Measurements from ENCODE around the gene NRROS. TPM values are rescaled to one million over a fixed set of nuclear protein-coding genes. Genes with fewer than 3 reads are reported as not detected.
A peak's percentile ranks its signal among the peaks of the same experiment; 100 is the strongest.

The NRROS gene
- total and polyA plus RNA-seq, 10 of the 15 experiments (the other 5 are each of a cell fraction or from before 2014, with no cell fraction given): 0.35 to 42.2 (median 12.6) TPM

DNA sequence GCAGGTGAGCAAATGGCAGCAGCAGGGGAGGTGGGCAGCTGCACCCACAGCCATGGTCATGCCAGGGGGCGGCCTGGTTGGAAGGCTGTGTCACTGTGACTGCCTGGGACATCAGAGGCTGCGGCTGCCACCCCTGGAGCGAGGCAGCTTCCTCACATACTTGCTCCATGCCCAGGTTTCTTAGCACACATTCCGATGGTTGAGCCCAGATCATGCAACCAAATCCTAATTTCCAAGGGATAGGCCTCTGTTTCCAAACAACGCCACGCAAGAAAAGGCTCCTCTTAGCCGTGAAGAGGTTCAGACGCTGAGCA is 11.6 kb upstream of the NRROS start:
- CTCF ChIA-PET: interaction anchor here (1.1 kb wide), 1 partner anchor 10 kb away, joined by 3 read pairs; no protein-coding TSS in a partner anchor
- in situ Hi-C loops (cut with MboI): no loop called here

GRCh38 chr3:196629228-196629627 is 10.3 kb upstream of the NRROS start:
- WGBS (ENCODE audit: insufficient coverage, insufficient replicate concordance, low lambda C conversion rate, missing lambda C conversion rate): 96% methylated on average over 2 of the region's 2 CpGs
- CTCF ChIA-PET: interaction anchor here (1.0 to 3.1 kb wide), 7 partner anchors 11 to 56 kb away, joined by 3 to 9 read pairs (median 4); no protein-coding TSS in a partner anchor

More for the DNA sequence above, 11.6 kb upstream of the NRROS start:
- Histone ChIP-seq H2AFZ (ENCODE audit: control insufficient read depth, low read depth, low read length) (no peak overlapping the region), H3K9ac (ENCODE audit: control insufficient read depth, insufficient read depth, low read length) (no peak overlapping the region), H4K20me1 (ENCODE audit: control insufficient read depth, insufficient read depth) (no peaks in the 10 kb centered on the region), H3K79me2 (ENCODE audit: control insufficient read depth, insufficient read depth, low read length) (peaks cover 2% of the 10 kb centered on the region; the same call in 1 of the 2 replicates), H3K36me3 (ENCODE audit: control insufficient read depth in 2 of 2, insufficient read depth in 2 of 2, low read length in 1 of 2) (no peaks in the 10 kb centered on the region), H3K4me1 (ENCODE audit: control insufficient read depth, insufficient read depth, low read length) (peaks cover 40% of the 10 kb centered on the region), H3K9me3 (replicated peaks; ENCODE audit: control insufficient read depth, insufficient read depth, low read length) (no peaks in the 10 kb centered on the region), H3K4me2 (ENCODE audit: control insufficient read depth, insufficient read depth) (no peak overlapping the region), H3K27me3 (replicated peaks in 1 of 2; ENCODE audit: control insufficient read depth in 2 of 2, insufficient read depth in 2 of 2, low read length in 1 of 2) (no peaks in the 10 kb centered on the region), H3K27ac (ENCODE audit: control insufficient read depth, insufficient read depth) (no peak overlapping the region), H3K4me3 (no peak overlapping the region)
- DNase-seq (ENCODE audit: low read depth, low spot score) (no peak), ATAC-seq (no peak), FAIRE-seq (no peak)
- ChIA-PET SMC1A (ENCODE audit: uncharacterized antibody, unreplicated experiment) (interaction anchor here (1.6 to 8.3 kb wide), 3 partner anchors 10 to 19 kb away, joined by 3 to 82 read pairs (median 20); partner anchors contain the start of gene NRROS), RAD21 (ENCODE audit: unreplicated experiment) (no interaction called here), POLR2A (no interaction called here)
- no TSS peak for BruUV-seq (replicated peaks)
- no peak for TF ChIP-seq JUNB (IDR thresholded peaks at IDR 0.05)
- TF ChIP-seq STAT3 (IDR thresholded peaks at IDR 0.05; ENCODE audit: low read depth, low read length): no peak
- 96% methylated on average over 8 of the region's 8 CpGs for WGBS (ENCODE audit: insufficient coverage, insufficient replicate concordance, low lambda C conversion rate, missing lambda C conversion rate)
- intact Hi-C loops (cut with micrococcal nuclease; ENCODE audit: unreplicated experiment): no loop called here

More at GRCh38 chr3:196629228-196629627, 10.3 kb upstream of the NRROS start:
- no peak overlapping the region for H2AFZ ChIP-seq (ENCODE audit: control insufficient read depth, low read depth, low read length)
- H4K20me1 ChIP-seq (ENCODE audit: control insufficient read depth, insufficient read depth): no peaks in the 10 kb centered on the region
- peaks cover 45% of the 10 kb centered on the region for H3K4me1 ChIP-seq (ENCODE audit: control insufficient read depth, insufficient read depth, low read length)
- SMC1A ChIA-PET (ENCODE audit: uncharacterized antibody, unreplicated experiment): interaction anchor here (0.9 to 8.3 kb wide), 6 partner anchors 9 to 55 kb away, joined by 3 to 82 read pairs (median 3); partner anchors contain the start of gene NRROS
- no peak overlapping the region for H3K9ac ChIP-seq (ENCODE audit: control insufficient read depth, insufficient read depth, low read length)
- no peaks in the 10 kb centered on the region for H3K27me3 ChIP-seq (replicated peaks in 1 of 2; ENCODE audit: control insufficient read depth in 2 of 2, insufficient read depth in 2 of 2, low read length in 1 of 2)
- POLR2A ChIA-PET: interaction anchor here (0.6 to 5.6 kb wide), 4 partner anchors 11 to 197 kb away, joined by 3 to 59 read pairs (median 4); partner anchors contain the start of gene NRROS
- peaks cover 9% of the 10 kb centered on the region for H3K79me2 ChIP-seq (ENCODE audit: control insufficient read depth, insufficient read depth, low read length)
- TF ChIP-seq, protein P1, sequence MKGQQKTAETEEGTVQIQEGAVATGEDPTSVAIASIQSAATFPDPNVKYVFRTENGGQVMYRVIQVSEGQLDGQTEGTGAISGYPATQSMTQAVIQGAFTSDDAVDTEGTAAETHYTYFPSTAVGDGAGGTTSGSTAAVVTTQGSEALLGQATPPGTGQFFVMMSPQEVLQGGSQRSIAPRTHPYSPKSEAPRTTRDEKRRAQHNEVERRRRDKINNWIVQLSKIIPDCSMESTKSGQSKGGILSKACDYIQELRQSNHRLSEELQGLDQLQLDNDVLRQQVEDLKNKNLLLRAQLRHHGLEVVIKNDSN (IDR thresholded peaks at IDR 0.05; ENCODE audit: borderline replicate concordance, extremely low read length, insufficient read depth, low read depth, low read length): no peak
- TF ChIP-seq GATAD2B (conservative IDR thresholded peaks at IDR 0.05; ENCODE audit: low read depth) (no peak), POLR2AphosphoS2 (IDR thresholded peaks at IDR 0.05; ENCODE audit: low read depth, low read length) (no peak), SMARCA5 (IDR thresholded peaks at IDR 0.05) (no peak), BMI1 (IDR thresholded peaks at IDR 0.05; ENCODE audit: borderline replicate concordance) (no peak), NR2C1 (IDR thresholded peaks at IDR 0.05) (no peak), ATF7 (IDR thresholded peaks at IDR 0.05; ENCODE audit: low read depth) (peak; percentile 67)
- TF ChIP-seq, protein P2, sequence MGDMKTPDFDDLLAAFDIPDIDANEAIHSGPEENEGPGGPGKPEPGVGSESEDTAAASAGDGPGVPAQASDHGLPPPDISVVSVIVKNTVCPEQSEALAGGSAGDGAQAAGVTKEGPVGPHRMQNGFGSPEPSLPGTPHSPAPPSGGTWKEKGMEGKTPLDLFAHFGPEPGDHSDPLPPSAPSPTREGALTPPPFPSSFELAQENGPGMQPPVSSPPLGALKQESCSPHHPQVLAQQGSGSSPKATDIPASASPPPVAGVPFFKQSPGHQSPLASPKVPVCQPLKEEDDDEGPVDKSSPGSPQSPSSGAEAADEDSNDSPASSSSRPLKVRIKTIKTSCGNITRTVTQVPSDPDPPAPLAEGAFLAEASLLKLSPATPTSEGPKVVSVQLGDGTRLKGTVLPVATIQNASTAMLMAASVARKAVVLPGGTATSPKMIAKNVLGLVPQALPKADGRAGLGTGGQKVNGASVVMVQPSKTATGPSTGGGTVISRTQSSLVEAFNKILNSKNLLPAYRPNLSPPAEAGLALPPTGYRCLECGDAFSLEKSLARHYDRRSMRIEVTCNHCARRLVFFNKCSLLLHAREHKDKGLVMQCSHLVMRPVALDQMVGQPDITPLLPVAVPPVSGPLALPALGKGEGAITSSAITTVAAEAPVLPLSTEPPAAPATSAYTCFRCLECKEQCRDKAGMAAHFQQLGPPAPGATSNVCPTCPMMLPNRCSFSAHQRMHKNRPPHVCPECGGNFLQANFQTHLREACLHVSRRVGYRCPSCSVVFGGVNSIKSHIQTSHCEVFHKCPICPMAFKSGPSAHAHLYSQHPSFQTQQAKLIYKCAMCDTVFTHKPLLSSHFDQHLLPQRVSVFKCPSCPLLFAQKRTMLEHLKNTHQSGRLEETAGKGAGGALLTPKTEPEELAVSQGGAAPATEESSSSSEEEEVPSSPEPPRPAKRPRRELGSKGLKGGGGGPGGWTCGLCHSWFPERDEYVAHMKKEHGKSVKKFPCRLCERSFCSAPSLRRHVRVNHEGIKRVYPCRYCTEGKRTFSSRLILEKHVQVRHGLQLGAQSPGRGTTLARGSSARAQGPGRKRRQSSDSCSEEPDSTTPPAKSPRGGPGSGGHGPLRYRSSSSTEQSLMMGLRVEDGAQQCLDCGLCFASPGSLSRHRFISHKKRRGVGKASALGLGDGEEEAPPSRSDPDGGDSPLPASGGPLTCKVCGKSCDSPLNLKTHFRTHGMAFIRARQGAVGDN (IDR thresholded peaks at IDR 0.05): no peak
- TF ChIP-seq, protein P3, sequence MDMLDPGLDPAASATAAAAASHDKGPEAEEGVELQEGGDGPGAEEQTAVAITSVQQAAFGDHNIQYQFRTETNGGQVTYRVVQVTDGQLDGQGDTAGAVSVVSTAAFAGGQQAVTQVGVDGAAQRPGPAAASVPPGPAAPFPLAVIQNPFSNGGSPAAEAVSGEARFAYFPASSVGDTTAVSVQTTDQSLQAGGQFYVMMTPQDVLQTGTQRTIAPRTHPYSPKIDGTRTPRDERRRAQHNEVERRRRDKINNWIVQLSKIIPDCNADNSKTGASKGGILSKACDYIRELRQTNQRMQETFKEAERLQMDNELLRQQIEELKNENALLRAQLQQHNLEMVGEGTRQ (IDR thresholded peaks at IDR 0.05; ENCODE audit: borderline replicate concordance, low read depth, low read length): no peak
- FAIRE-seq (no peak), DNase-seq (ENCODE audit: low read depth, low spot score) (no peak), ATAC-seq (no peak)
- no peak overlapping the region for H3K4me3 ChIP-seq
- no peaks in the 10 kb centered on the region for H3K9me3 ChIP-seq (replicated peaks; ENCODE audit: control insufficient read depth, insufficient read depth, low read length)
- BruUV-seq (replicated peaks): no TSS peak
- H3K36me3 ChIP-seq (ENCODE audit: control insufficient read depth in 2 of 2, insufficient read depth in 2 of 2, low read length in 1 of 2): no peaks in the 10 kb centered on the region
- RAD21 ChIA-PET (ENCODE audit: unreplicated experiment): interaction anchor here (0.7 to 6.0 kb wide), 5 partner anchors 12 to 23 kb away, joined by 3 to 49 read pairs (median 7); partner anchors contain the start of gene NRROS
- intact Hi-C loops (cut with micrococcal nuclease; ENCODE audit: unreplicated experiment): no loop called here
- H3K4me2 ChIP-seq (ENCODE audit: control insufficient read depth, insufficient read depth): peak overlapping the region; percentile 40; the same call in 1 of the 2 replicates
- no peak overlapping the region for H3K27ac ChIP-seq (ENCODE audit: control insufficient read depth, insufficient read depth)
- in situ Hi-C loops (cut with MboI): no loop called here

Measured in GM12878 (cell line).